ENCODE results near the gene NDUFAB1. TPM values are rescaled to one million over a fixed set of nuclear protein-coding genes. Genes with fewer than 3 reads are reported as not detected.
"Not testable (repeated sequence)": the region's sequence is repeated elsewhere in the genome, so short reads cannot be mapped to it uniquely, and the experiment has no call there.

Gene NDUFAB1
- total RNA-seq, 1 experiment from 2014 or later, result 98.3 TPM

DNA sequence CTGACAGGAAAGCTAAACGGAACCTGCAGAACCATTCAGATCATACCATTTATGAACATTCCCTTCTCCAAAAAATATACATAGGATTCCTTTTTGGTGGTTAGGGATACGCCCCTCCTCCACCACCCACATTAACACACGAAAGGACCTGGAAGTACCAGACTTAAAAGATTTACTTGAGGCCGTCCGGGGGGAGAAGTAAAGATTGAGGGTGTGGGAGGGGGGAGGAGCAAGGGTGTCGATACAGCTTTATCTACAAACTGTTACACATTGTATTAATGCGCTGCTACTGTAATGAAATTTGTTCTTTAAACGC, 44.5 kb upstream of the NDUFAB1 start:
- intact Hi-C loops (cut with micrococcal nuclease), result no loop called here
- ChIA-PET CTCF (interaction anchor here (0.5 to 1.4 kb wide), 7 partner anchors 14 to 1990 kb away, joined by 3 to 7 read pairs (median 3); no protein-coding TSS in a partner anchor), POLR2A (interaction anchor here (0.6 to 3.4 kb wide), 22 partner anchors 10 to 1978 kb away, joined by 3 to 24 read pairs (median 4); partner anchors contain the start of genes EARS2, NDUFAB1, PLK1 and UBFD1)
- Mint-ChIP-seq H3K27ac (ENCODE audit: low read depth, unreplicated experiment) (peak overlapping the region; percentile 91), H3K9me3 (ENCODE audit: unreplicated experiment) (no peaks in the 10 kb centered on the region), H3K4me3 (ENCODE audit: unreplicated experiment) (peak overlapping the region; percentile 91), H3K36me3 (ENCODE audit: insufficient read depth, unreplicated experiment) (peaks cover 71% of the 10 kb centered on the region), H3K4me1 (ENCODE audit: insufficient read depth, unreplicated experiment) (peaks cover 12% of the 10 kb centered on the region), H3K27me3 (ENCODE audit: insufficient read depth, unreplicated experiment) (no peaks in the 10 kb centered on the region)
- peak; percentile 0 for DNase-seq (ENCODE audit: unreplicated experiment)
- BruUV-seq (replicated peaks), result no TSS peak
- TF ChIP-seq, protein P1, sequence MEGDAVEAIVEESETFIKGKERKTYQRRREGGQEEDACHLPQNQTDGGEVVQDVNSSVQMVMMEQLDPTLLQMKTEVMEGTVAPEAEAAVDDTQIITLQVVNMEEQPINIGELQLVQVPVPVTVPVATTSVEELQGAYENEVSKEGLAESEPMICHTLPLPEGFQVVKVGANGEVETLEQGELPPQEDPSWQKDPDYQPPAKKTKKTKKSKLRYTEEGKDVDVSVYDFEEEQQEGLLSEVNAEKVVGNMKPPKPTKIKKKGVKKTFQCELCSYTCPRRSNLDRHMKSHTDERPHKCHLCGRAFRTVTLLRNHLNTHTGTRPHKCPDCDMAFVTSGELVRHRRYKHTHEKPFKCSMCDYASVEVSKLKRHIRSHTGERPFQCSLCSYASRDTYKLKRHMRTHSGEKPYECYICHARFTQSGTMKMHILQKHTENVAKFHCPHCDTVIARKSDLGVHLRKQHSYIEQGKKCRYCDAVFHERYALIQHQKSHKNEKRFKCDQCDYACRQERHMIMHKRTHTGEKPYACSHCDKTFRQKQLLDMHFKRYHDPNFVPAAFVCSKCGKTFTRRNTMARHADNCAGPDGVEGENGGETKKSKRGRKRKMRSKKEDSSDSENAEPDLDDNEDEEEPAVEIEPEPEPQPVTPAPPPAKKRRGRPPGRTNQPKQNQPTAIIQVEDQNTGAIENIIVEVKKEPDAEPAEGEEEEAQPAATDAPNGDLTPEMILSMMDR (IDR thresholded peaks at IDR 0.05; ENCODE audit: unreplicated experiment), result no peak

DNA sequence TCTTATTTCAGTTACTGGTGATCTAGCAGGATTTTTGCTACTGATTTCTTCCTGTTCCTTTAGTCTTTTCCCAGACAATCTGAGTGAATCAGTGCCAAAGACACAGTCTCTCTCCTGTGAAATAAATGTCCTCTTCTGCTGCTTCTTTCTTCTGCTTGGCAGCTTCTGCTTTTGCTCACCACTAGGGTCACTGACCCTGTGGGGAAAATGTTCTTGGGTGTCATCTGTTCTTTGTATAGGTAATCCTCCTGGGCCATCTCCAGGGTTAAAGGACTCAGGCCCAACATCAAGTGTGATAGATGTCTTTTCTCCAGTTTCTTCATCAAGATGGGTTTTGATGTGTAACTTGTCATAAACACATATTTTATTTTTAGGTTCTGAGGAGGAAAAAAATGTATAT, 39.8 kb upstream of the NDUFAB1 start:
- H3K4me3 Mint-ChIP-seq (ENCODE audit: unreplicated experiment), result no peak overlapping the region
- H3K27ac Mint-ChIP-seq (ENCODE audit: low read depth, unreplicated experiment), result no peak overlapping the region
- no peaks in the 10 kb centered on the region for H3K27me3 Mint-ChIP-seq (ENCODE audit: insufficient read depth, unreplicated experiment)
- H3K4me1 Mint-ChIP-seq (ENCODE audit: insufficient read depth, unreplicated experiment), result peaks cover 7% of the 10 kb centered on the region
- peaks cover 61% of the 10 kb centered on the region for H3K36me3 Mint-ChIP-seq (ENCODE audit: insufficient read depth, unreplicated experiment)
- H3K9me3 Mint-ChIP-seq (ENCODE audit: unreplicated experiment), result no peaks in the 10 kb centered on the region
- intact Hi-C loops (cut with micrococcal nuclease), result no loop called here
- POLR2A ChIA-PET, result no interaction called here
- TF ChIP-seq, protein P1 (IDR thresholded peaks at IDR 0.05; ENCODE audit: unreplicated experiment), result no peak
- BruUV-seq (replicated peaks), result no TSS peak
- no peak for DNase-seq (ENCODE audit: unreplicated experiment)
- CTCF ChIA-PET, result no interaction called here

- ChIA-PET POLR2A (no interaction called here), CTCF (interaction anchor here (0.9 kb wide), 1 partner anchor 41 kb away, joined by 4 read pairs; no protein-coding TSS in a partner anchor)
- TF ChIP-seq, protein P1 (IDR thresholded peaks at IDR 0.05; ENCODE audit: unreplicated experiment), result no peak
- no peaks in the 10 kb centered on the region for H3K27me3 Mint-ChIP-seq (ENCODE audit: insufficient read depth, unreplicated experiment)
- intact Hi-C loops (cut with micrococcal nuclease), result no loop called here
- DNase-seq (ENCODE audit: unreplicated experiment), result no peak
- no peaks in the 10 kb centered on the region for H3K9me3 Mint-ChIP-seq (ENCODE audit: unreplicated experiment)
- no peak overlapping the region for H3K27ac Mint-ChIP-seq (ENCODE audit: low read depth, unreplicated experiment)
- no TSS peak for BruUV-seq (replicated peaks)
- peaks cover 75% of the 10 kb centered on the region for H3K36me3 Mint-ChIP-seq (ENCODE audit: insufficient read depth, unreplicated experiment)
- no peak overlapping the region for H3K4me3 Mint-ChIP-seq (ENCODE audit: unreplicated experiment)
- H3K4me1 Mint-ChIP-seq (ENCODE audit: insufficient read depth, unreplicated experiment), result peaks cover 12% of the 10 kb centered on the region
Observed at GRCh38 chr16:23634461-23635036, 38.4 kb upstream of the NDUFAB1 start.

DNA sequence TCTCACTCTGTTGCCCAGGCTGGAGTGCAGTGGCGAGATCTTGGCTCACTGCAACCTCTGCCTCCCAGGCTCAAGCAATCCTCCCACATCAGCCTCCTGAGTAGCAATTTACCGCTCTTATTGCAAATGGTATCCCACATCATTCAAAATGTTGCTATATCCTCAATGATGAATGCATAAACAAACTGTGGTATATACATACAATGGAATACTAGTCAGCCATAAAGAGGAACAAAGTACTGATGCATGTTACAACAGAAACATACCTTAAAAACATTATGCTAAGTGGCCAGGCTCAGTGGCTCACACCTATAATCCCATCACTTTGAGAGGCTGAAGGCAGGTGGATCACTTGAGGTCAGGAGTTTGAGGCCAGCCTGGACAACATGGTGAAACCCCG, 35.8 kb upstream of the NDUFAB1 start:
- H3K9me3 Mint-ChIP-seq (ENCODE audit: unreplicated experiment); H3K27me3 Mint-ChIP-seq (ENCODE audit: insufficient read depth, unreplicated experiment); BruUV-seq (replicated peaks); DNase-seq (ENCODE audit: unreplicated experiment); intact Hi-C loops (cut with micrococcal nuclease); H3K4me1 Mint-ChIP-seq (ENCODE audit: insufficient read depth, unreplicated experiment); H3K27ac Mint-ChIP-seq (ENCODE audit: low read depth, unreplicated experiment); H3K4me3 Mint-ChIP-seq (ENCODE audit: unreplicated experiment): not testable (repeated sequence)
- ChIA-PET POLR2A (interaction anchor here (1.2 kb wide), 1 partner anchor 10 kb away, joined by 6 read pairs; the partner anchor contains the start of genes DCTN5 and PALB2), CTCF (interaction anchor here (0.5 kb wide), 1 partner anchor 932 kb away, joined by 3 read pairs; no protein-coding TSS in a partner anchor)
- peaks cover 79% of the 10 kb centered on the region for H3K36me3 Mint-ChIP-seq (ENCODE audit: insufficient read depth, unreplicated experiment)
